Hepatocyte (in vitro differentiated cells): ENCODE data around the gene TCF4. TPM values are rescaled to one million over a fixed set of nuclear protein-coding genes. Genes with fewer than 3 reads are reported as not detected.

Source experiments
- DNase-seq: peaks from one replicate; pipeline ENCODE4 v3.0.0-alpha.2; 2016; ENCODE audit warnings: low spot score
- H2AFZ ChIP-seq: fragments of 200-600 bp; sonication (generic); 2 replicates; pipeline ENCODE4 v1.6.0; 2016; ENCODE audit warnings: antibody characterized with exemption, mild to moderate bottlenecking
- H3K27ac ChIP-seq: fragments of 200-600 bp; sonication (generic); 2 replicates; pipeline ENCODE4 v1.5.1; 2016; ENCODE audit warnings: mild to moderate bottlenecking
- H3K27me3 ChIP-seq: fragments of 200-600 bp; sonication (generic); 2 replicates; pipeline ENCODE4 v1.6.1; 2016
- H3K36me3 ChIP-seq: fragments of 200-600 bp; sonication (generic); replicated peaks from 2 replicates; pipeline ENCODE4 v1.5.1; 2016; ENCODE audit warnings: low read depth; ENCODE audit not compliant: insufficient read depth
- H3K4me1 ChIP-seq: fragments of 200-600 bp; sonication (generic); 2 replicates; pipeline ENCODE4 v1.5.1; 2016; ENCODE audit warnings: mild to moderate bottlenecking, moderate library complexity; ENCODE audit not compliant: insufficient read depth
- H3K4me2 ChIP-seq: fragments of 200-600 bp; sonication (generic); 2 replicates; pipeline ENCODE4 v1.6.0; 2016
- H3K4me3 ChIP-seq: fragments of 200-600 bp; sonication (generic); 2 replicates; pipeline ENCODE4 v1.5.1; 2016; ENCODE audit warnings: mild to moderate bottlenecking
- H3K79me2 ChIP-seq: fragments of 200-600 bp; sonication (generic); 2 replicates; pipeline ENCODE4 v1.6.0; 2017; ENCODE audit warnings: mild to moderate bottlenecking
- H3K9me2 ChIP-seq: fragments of 200-600 bp; sonication (generic); replicated peaks from 2 replicates; pipeline ENCODE4 v1.6.0; 2017; ENCODE audit warnings: mild to moderate bottlenecking; ENCODE audit not compliant: insufficient read depth
- H3K9me3 ChIP-seq: fragments of 200-600 bp; sonication (generic); 2 replicates; pipeline ENCODE4 v1.5.1; 2016; ENCODE audit warnings: low read depth, mild to moderate bottlenecking
- H4K20me1 ChIP-seq: fragments of 200-600 bp; sonication (generic); 2 replicates; pipeline ENCODE4 v1.6.0; 2016; ENCODE audit warnings: mild to moderate bottlenecking; ENCODE audit not compliant: insufficient read depth, poor library complexity, severe bottlenecking
- CTCF ChIP-seq: fragments of 200-600 bp; sonication (generic); IDR thresholded peaks from 2 replicates; pipeline ENCODE4 v1.5.1; 2016; ENCODE audit warnings: antibody characterized with exemption, mild to moderate bottlenecking; ENCODE audit not compliant: poor library complexity
- EZH2 ChIP-seq: fragments of 200-600 bp; sonication (generic); IDR thresholded peaks from 2 replicates; pipeline ENCODE4 v1.6.1; 2016; ENCODE audit warnings: antibody characterized with exemption, mild to moderate bottlenecking, borderline replicate concordance
- EZH2phosphoT487 ChIP-seq: fragments of 200-600 bp; sonication (generic); IDR thresholded peaks from one replicate; pipeline ENCODE4 v1.6.1; 2018; ENCODE audit warnings: antibody characterized with exemption, mild to moderate bottlenecking, low read depth, moderate library complexity; ENCODE audit not compliant: unreplicated experiment, severe bottlenecking
- WGBS: methylation state at CpG from one replicate; pipeline ENCODE4 v1.1.6; 2016; ENCODE audit warnings: low lambda C conversion rate; ENCODE audit errors: missing lambda C conversion rate; 5-methylcytosine and 5-hydroxymethylcytosine counted together
- polyA plus RNA-seq: library from polyadenylated mRNA; unstranded; fragments of >200 nt; fragmentation: Nextera tagmentation; extraction: Ambion mirVana; gene quantifications from 2 replicates; pipeline ENCODE4 v1.2.1, GENCODE V29; 2016
- total RNA-seq: library from RNA; depleted of rRNA; stranded (reverse); fragments of >200 nt; gene quantifications from 2 replicates; pipeline ENCODE4 v1.2.3, GENCODE V29; 2014

The TCF4 gene
- total and polyA plus RNA-seq, 2 experiments from 2014 or later = 40.5 to 65.2 TPM

- TF ChIP-seq EZH2 (no peak), CTCF (no peak), EZH2phosphoT487 (no peak)
These were observed 87.5 kb downstream of the TCF4 start for GRCh38 chr18:55500316-55501086.

GRCh38 chr18:55499526-55499925 lies 88.5 kb downstream of the TCF4 start:
- H3K27ac ChIP-seq = no peak overlapping the region

More at GRCh38 chr18:55500316-55501086, 87.5 kb downstream of the TCF4 start:
- Histone ChIP-seq H3K79me2 (peaks cover 18% of the 10 kb centered on the region), H3K9me3 (no peaks in the 10 kb centered on the region), H2AFZ (no peak overlapping the region), H3K4me3 (no peak overlapping the region), H3K27ac (no peak overlapping the region), H3K27me3 (no peaks in the 10 kb centered on the region), H3K36me3 (no peaks in the 10 kb centered on the region), H3K4me2 (peak overlapping the region; percentile 36), H3K4me1 (no peaks in the 10 kb centered on the region), H3K9me2 (no peaks in the 10 kb centered on the region), H4K20me1 (no peaks in the 10 kb centered on the region)
- 56% methylated on average over 4 of the region's 4 CpGs for WGBS
- DNase-seq = no peak

GRCh38 chr18:55497825-55498403 lies 90.1 kb downstream of the TCF4 start:
- Histone ChIP-seq H3K9me2 (no peaks in the 10 kb centered on the region), H3K36me3 (no peaks in the 10 kb centered on the region), H3K27me3 (no peaks in the 10 kb centered on the region), H2AFZ (no peak overlapping the region), H3K27ac (no peak overlapping the region), H4K20me1 (no peaks in the 10 kb centered on the region), H3K4me1 (no peaks in the 10 kb centered on the region), H3K79me2 (peaks cover 12% of the 10 kb centered on the region), H3K9me3 (no peaks in the 10 kb centered on the region), H3K4me3 (no peak overlapping the region), H3K4me2 (no peak overlapping the region)
- TF ChIP-seq EZH2phosphoT487 (no peak), CTCF (no peak), EZH2 (no peak)
- DNase-seq = no peak
- 90% methylated on average over 5 of the region's 5 CpGs for WGBS

More at GRCh38 chr18:55499526-55499925, 88.5 kb downstream of the TCF4 start:
- Histone ChIP-seq H3K4me3 (no peak overlapping the region), H3K4me2 (no peak overlapping the region), H3K27me3 (no peaks in the 10 kb centered on the region), H3K79me2 (peaks cover 11% of the 10 kb centered on the region), H3K9me2 (no peaks in the 10 kb centered on the region), H3K36me3 (no peaks in the 10 kb centered on the region), H2AFZ (no peak overlapping the region), H4K20me1 (no peaks in the 10 kb centered on the region), H3K9me3 (no peaks in the 10 kb centered on the region), H3K4me1 (no peaks in the 10 kb centered on the region)
- no peak for DNase-seq
- WGBS = 97% methylated on average over 3 of the region's 3 CpGs
- no peak for TF ChIP-seq EZH2
- no peak for TF ChIP-seq CTCF
- TF ChIP-seq EZH2phosphoT487 = no peak
